ENCODE data around the gene CASKIN2. TPM values are rescaled to one million over a fixed set of nuclear protein-coding genes. Genes with fewer than 3 reads are reported as not detected.

The CASKIN2 gene
- total RNA-seq, 1 donor from 2014 or later: 9.5 TPM

DNA sequence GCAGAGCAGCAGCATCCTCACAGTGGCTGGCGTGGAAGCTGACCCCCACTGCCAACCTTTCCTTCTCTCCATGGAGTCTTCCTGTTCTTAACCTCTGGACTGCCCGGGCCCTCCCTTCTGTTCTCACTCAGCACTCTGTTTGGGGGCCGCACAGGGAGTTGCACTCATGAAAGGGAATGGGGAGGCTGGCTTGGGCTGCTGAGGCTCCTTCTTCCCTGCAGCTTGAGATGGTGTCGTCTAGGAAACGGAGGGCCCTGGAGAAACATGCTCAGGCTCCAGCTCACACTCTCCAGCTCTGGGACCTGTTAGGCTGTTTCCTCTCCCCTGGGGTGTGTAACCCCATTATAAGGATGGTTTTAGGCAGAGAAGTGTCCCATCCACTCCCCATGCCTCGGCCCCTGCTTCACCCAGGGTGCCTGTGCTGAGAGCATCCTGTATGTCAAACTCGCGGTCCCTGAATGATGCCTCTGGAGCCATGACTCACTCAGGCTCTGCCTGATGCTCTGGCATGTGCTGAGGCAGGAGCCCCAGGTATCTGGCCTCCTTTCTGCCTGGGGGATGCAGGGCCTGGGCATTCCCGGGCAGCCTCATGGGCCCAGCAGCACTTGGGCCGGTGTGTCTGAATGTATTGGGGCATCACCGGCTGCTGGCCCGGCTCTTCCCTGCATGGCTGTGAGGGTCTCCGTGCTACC, 40.0 kb downstream of the CASKIN2 start:
- TF ChIP-seq, protein P1, sequence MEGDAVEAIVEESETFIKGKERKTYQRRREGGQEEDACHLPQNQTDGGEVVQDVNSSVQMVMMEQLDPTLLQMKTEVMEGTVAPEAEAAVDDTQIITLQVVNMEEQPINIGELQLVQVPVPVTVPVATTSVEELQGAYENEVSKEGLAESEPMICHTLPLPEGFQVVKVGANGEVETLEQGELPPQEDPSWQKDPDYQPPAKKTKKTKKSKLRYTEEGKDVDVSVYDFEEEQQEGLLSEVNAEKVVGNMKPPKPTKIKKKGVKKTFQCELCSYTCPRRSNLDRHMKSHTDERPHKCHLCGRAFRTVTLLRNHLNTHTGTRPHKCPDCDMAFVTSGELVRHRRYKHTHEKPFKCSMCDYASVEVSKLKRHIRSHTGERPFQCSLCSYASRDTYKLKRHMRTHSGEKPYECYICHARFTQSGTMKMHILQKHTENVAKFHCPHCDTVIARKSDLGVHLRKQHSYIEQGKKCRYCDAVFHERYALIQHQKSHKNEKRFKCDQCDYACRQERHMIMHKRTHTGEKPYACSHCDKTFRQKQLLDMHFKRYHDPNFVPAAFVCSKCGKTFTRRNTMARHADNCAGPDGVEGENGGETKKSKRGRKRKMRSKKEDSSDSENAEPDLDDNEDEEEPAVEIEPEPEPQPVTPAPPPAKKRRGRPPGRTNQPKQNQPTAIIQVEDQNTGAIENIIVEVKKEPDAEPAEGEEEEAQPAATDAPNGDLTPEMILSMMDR (conservative IDR thresholded peaks at IDR 0.05; ENCODE audit: low read depth, low read length): no peak
- DNase-seq (ENCODE audit: low read depth): no peak
- H3K4me3 ChIP-seq (ENCODE audit: low read depth, low read length): no peak overlapping the region

DNA sequence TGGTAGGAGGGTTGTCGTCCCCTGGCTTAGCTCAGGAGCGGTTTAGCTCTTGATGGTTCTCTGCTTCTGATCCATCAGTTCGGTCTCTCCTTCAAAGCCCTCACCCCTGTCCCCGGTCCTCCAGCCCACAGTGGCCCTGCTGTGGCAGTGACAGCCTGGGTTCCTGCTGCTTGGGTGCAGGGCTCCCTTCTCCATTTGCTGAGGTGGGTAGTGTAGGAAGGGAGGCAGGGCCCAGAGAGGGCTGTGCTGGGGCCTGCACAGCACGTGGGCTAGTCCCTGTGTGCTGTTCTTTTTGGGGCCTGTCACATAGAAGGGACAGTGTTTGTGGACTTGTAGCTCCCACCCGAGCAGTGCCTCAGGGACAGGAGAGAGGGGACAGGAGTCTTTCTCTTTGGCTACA, 40.6 kb downstream of the CASKIN2 start:
- H3K4me3 ChIP-seq (ENCODE audit: low read depth, low read length): no peak overlapping the region
- TF ChIP-seq, protein P1 (conservative IDR thresholded peaks at IDR 0.05; ENCODE audit: low read depth, low read length): no peak
- no peak for DNase-seq (ENCODE audit: low read depth)

DNA sequence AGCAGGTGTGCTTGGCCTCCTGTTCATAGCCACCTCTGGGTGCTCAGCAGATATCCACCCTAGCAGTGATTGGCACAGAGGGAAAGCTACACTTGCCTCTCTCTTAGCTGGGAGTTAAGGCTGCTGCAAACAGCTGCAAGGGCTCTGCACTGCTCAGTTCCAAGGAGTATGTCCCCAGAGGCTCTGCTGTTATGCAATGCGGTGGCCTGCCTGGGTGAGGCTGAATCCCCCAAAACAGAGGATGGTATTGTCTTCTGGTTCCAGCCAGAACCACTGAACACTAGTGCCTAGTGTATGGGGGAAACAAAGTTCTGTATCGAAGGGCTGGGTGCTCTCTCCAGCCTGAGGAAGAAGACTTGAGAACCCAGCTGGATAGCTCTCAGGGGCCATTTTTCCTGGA, 42.1 kb downstream of the CASKIN2 start:
- no peak for DNase-seq (ENCODE audit: low read depth)
- TF ChIP-seq, protein P1 (conservative IDR thresholded peaks at IDR 0.05; ENCODE audit: low read depth, low read length): no peak
- H3K4me3 ChIP-seq (ENCODE audit: low read depth, low read length): no peak overlapping the region

DNA sequence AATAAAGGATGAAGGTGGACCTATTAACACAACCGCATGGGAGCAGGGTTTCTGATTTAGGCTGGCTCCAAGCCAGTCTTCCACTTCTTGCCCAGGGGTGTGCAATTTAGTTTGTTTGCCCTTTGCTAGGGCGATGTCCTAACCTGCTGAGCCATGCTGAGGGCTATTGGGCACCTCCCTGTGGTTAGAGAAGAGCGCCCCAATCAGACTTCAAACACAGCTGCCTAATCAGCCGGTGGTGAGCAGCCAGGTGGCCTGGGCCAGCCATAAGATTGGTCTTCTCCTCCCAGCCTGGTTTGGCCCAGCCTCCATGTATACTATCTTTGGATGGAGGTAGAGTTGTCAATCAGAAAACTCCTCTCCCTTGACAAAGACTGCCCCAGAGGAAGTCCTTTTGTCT, 43.2 kb downstream of the CASKIN2 start:
- H3K4me3 ChIP-seq (ENCODE audit: low read depth, low read length): no peak overlapping the region
- DNase-seq (ENCODE audit: low read depth): no peak
- TF ChIP-seq, protein P1 (conservative IDR thresholded peaks at IDR 0.05; ENCODE audit: low read depth, low read length): no peak

DNA sequence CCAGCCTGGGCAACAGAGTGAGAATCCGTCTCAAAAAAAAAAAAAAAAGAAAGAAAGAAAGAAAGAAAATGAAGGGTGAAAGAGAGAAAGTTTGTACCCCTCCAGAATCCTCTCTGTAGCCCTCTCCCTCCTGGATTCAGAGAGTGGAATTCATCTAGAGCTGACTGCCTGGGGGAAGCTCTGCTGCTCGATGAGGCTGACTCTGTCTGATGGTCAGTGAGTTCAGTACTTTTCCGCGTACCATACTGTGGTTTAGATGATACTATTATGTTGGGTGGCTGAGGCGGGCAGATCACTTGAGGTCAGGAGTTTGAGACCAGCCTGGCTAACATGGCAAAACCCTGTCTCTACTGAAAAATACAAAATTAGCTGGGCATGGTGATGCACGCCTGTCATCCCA, 44.1 kb downstream of the CASKIN2 start:
- H3K4me3 ChIP-seq (ENCODE audit: low read depth, low read length): no peak overlapping the region
- DNase-seq (ENCODE audit: low read depth): no peak
- TF ChIP-seq, protein P1 (conservative IDR thresholded peaks at IDR 0.05; ENCODE audit: low read depth, low read length): no peak

DNA sequence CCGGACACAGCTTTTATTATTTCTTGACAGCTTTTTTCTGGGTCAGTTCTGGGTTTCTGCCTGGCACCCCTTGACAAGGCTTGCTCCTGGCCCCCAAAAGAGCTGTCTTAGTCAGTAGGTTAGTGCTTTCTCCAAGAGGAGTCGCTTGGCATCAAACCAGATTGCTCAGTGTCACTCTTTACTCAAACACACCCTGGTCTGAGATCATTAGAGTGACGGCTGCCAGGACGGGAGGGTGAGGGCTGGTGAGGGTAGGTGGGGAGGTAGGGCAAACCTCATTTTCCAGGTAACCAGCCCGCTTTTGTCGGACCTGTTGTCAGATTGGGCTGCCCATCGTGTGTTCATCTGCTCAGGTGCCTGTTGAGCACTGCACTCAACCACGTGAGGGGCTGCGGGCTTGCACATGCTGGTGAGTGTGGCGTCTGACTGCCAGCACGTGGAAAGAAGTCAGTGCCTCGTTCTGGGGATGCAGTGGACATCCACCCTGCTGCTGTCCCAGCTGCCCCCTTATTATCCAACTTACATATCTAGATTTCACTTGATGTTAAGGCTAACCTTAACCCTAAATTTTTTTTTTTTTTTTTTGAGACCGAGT, 46.5 kb downstream of the CASKIN2 start:
- TF ChIP-seq, protein P1 (conservative IDR thresholded peaks at IDR 0.05; ENCODE audit: low read depth, low read length): no peak
- H3K4me3 ChIP-seq (ENCODE audit: low read depth, low read length): no peak overlapping the region
- no peak for DNase-seq (ENCODE audit: low read depth)

DNA sequence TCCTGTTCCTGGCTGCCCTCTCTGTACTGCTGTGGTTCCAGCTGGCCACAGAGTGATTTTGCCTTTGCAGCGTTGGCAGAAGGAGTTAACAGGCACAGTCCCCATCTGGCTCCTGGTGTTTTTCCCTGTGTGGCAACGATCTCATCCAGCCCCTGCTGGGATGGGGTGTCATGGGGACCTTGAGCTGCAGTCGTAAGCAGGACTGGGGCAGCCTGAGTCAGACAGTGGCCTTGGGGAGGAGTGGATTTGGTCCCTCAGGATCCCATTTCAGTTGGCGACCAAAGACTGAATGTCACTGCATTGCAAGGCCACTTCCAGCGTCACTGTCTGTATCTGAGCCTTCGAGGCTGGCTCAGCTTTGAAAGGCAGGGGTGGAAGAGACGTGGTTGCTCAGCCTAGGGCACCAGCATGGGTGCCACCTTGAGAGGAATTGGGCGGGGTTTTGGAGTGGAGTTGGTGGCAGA, 47.0 kb downstream of the CASKIN2 start:
- DNase-seq (ENCODE audit: low read depth): no peak
- TF ChIP-seq, protein P1 (conservative IDR thresholded peaks at IDR 0.05; ENCODE audit: low read depth, low read length): no peak

More for the DNA sequence above, 47.0 kb downstream of the CASKIN2 start:
- H3K4me3 ChIP-seq (ENCODE audit: low read depth, low read length): no peak overlapping the region

All from epithelial cell of proximal tubule (primary cell).